K562 (cell line): Measurements from ENCODE around the gene MLH3. TPM values are rescaled to one million over a fixed set of nuclear protein-coding genes. Genes with fewer than 3 reads are reported as not detected.

Source experiments
- ATF1 ChIP-seq, 2 experiments: fragments of 450-650 bp in 1 of 2; IDR thresholded peaks; 2 replicates each; pipeline ENCODE4 v1.6.1; 2016; ENCODE audit warnings: missing compliant biosample characterization in 1 of 2, missing genetic modification characterization in 1 of 2
- BHLHE40 ChIP-seq: IDR thresholded peaks from 2 replicates; pipeline ENCODE4 v1.6.1; 2011; ENCODE audit warnings: low read length, improper control_type of control experiment
- CREB1 ChIP-seq, 2 experiments: sonication (generic) in 1 of 2; formaldehyde crosslinking in 1 of 2; IDR thresholded peaks; 2 replicates each; pipeline versions ENCODE4 v1.6.1 to v1.8.0; 2012 to 2022; ENCODE audit warnings: inconsistent platforms in 1 of 2, mild to moderate bottlenecking in 1 of 2, missing genetic modification reagents in 1 of 2, moderate library complexity in 1 of 2
- CREM ChIP-seq: IDR thresholded peaks from 2 replicates; pipeline ENCODE4 v1.6.1; 2014; ENCODE audit warnings: antibody characterized with exemption, low read depth
- CXXC5 ChIP-seq: fragments of 250-450 bp; sonication (Bioruptor Pico); IDR thresholded peaks from 2 replicates; pipeline ENCODE4 v1.8.0; 2022; ENCODE audit warnings: inconsistent platforms, mild to moderate bottlenecking, moderate library complexity
- EGR1 ChIP-seq: fragments of 450-650 bp; conservative IDR thresholded peaks from 2 replicates; pipeline ENCODE4 v1.6.1; 2017; ENCODE audit warnings: mild to moderate bottlenecking
- EP300 ChIP-seq: IDR thresholded peaks from 2 replicates; pipeline ENCODE4 v1.6.1; 2012; ENCODE audit warnings: low read length, improper control_type of control experiment
- POLR2A ChIP-seq: fragments of 450-650 bp; conservative IDR thresholded peaks from 2 replicates; pipeline ENCODE4 v1.6.1; 2016
- TARDBP ChIP-seq: fragments of 450-650 bp; IDR thresholded peaks from 2 replicates; pipeline ENCODE4 v1.6.1; 2016
- polyA plus RNA-seq, 8 experiments: library from polyadenylated mRNA; depleted of rRNA in 4 of 8; stranded (reverse) in 5 of 8; unstranded in 3 of 8; fragments of >200 nt; fragmentation: Nextera tagmentation in 2 of 8; fragmentation: Illumina TruSeq in 1 of 8; extraction: Ambion mirVana in 2 of 8; extraction: Trizol in 1 of 8; gene quantifications; 2 replicates each; pipeline versions ENCODE4 v1.2.1 to v1.2.3, GENCODE V29; 2011 to 2014; ENCODE audit warnings: inconsistent platforms in 1 of 8, missing spikeins in 1 of 8
- total RNA-seq, 7 experiments: library from RNA; depleted of rRNA in 6 of 7; stranded (reverse); fragments of >200 nt in 6 of 7; fragmentation: Illumina TruSeq in 2 of 7; extraction: Trizol in 2 of 7; gene quantifications; 2 replicates each; pipeline versions ENCODE4 v1.2.1 to v1.2.3, GENCODE V29; 2011 to 2021; ENCODE audit warnings: low replicate concordance in 1 of 7
- TF ChIP-seq, protein P1 (sequence below), 2 experiments: fragments of 450-650 bp in 1 of 2; sonication (generic) in 1 of 2; formaldehyde crosslinking in 1 of 2; IDR thresholded peaks; 2 replicates each; pipeline versions ENCODE4 v1.7.1 to v1.9.0; 2016 to 2022; ENCODE audit warnings: inconsistent platforms in 1 of 2, mild to moderate bottlenecking in 1 of 2, missing genetic modification reagents in 1 of 2

MLH3 gene
- total and polyA plus RNA-seq, 9 of the 15 experiments (the other 6 are each of a cell fraction or from before 2014, with no cell fraction given), result 5.9 to 15.3 (median 10.7) TPM

DNA sequence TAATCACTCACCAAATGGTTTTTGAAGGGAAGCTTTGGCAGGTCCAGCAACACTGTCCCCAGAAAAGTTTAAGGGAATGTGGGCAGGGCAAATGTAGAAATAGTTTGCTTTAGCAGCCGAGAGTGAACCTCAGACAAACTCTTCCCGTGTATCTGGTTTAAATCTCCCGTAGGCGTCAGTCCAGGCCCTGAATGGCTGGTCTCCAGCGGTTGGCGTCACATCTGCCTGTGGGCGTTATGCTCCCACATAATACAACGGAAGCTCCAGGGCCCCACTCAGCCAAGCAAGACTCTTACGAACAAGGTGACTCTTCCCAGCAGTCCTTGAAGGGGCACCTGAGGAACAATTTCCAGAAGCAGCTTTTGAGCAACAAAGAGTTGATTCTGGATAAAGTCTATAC lies 19.1 kb upstream of the MLH3 start (continued):
- TF ChIP-seq, protein P1, sequence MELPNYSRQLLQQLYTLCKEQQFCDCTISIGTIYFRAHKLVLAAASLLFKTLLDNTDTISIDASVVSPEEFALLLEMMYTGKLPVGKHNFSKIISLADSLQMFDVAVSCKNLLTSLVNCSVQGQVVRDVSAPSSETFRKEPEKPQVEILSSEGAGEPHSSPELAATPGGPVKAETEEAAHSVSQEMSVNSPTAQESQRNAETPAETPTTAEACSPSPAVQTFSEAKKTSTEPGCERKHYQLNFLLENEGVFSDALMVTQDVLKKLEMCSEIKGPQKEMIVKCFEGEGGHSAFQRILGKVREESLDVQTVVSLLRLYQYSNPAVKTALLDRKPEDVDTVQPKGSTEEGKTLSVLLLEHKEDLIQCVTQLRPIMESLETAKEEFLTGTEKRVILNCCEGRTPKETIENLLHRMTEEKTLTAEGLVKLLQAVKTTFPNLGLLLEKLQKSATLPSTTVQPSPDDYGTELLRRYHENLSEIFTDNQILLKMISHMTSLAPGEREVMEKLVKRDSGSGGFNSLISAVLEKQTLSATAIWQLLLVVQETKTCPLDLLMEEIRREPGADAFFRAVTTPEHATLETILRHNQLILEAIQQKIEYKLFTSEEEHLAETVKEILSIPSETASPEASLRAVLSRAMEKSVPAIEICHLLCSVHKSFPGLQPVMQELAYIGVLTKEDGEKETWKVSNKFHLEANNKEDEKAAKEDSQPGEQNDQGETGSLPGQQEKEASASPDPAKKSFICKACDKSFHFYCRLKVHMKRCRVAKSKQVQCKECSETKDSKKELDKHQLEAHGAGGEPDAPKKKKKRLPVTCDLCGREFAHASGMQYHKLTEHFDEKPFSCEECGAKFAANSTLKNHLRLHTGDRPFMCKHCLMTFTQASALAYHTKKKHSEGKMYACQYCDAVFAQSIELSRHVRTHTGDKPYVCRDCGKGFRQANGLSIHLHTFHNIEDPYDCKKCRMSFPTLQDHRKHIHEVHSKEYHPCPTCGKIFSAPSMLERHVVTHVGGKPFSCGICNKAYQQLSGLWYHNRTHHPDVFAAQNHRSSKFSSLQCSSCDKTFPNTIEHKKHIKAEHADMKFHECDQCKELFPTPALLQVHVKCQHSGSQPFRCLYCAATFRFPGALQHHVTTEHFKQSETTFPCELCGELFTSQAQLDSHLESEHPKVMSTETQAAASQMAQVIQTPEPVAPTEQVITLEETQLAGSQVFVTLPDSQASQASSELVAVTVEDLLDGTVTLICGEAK (IDR thresholded peaks at IDR 0.05), result no peak
- TF ChIP-seq, protein P1 (CRISPR knock-in tag; IDR thresholded peaks at IDR 0.05), result no peak
- TF ChIP-seq CXXC5 (CRISPR knock-in tag) (0 out of 2 replicates have a peak, but pooled peaks have one; percentile 19), EP300 (peak; percentile 37; the same call in 1 of the 2 replicates), TARDBP (no peak), ATF1 (CRISPR knock-in tag; IDR thresholded peaks at IDR 0.05) (no peak), ATF1 (tag; IDR thresholded peaks at IDR 0.05) (peak; percentile 54; the same call in 1 of the 2 replicates), CREM (peak; percentile 83), EGR1 (peak; percentile 93), CREB1 (IDR thresholded peaks at IDR 0.05) (peak; percentile 43; the same call in 1 of the 2 replicates), CREB1 (CRISPR knock-in tag; IDR thresholded peaks at IDR 0.05) (no peak), BHLHE40 (0 out of 2 replicates have a peak, but pooled peaks have one; percentile 13), POLR2A (peak; percentile 55)
